Muscle of leg (tissue), 11 donors: Measurements from ENCODE around the gene MFSD11. TPM values are rescaled to one million over a fixed set of nuclear protein-coding genes. Genes with fewer than 3 reads are reported as not detected.

Experiments used
- DNase-seq: peaks from one replicate; pipeline ENCODE4 v3.0.0; 2013
- H3K27ac ChIP-seq: one replicate; pipeline ENCODE4 v1.5.1; 2013; ENCODE audit warnings: mild to moderate bottlenecking, low read length, control low read depth
- H3K27me3 ChIP-seq: one replicate; pipeline ENCODE4 v1.6.1; 2013; ENCODE audit warnings: low read length; ENCODE audit not compliant: control insufficient read depth, insufficient read depth
- H3K36me3 ChIP-seq: one replicate; pipeline ENCODE4 v1.6.1; 2013; ENCODE audit warnings: low read length; ENCODE audit not compliant: control insufficient read depth, insufficient read depth
- H3K4me1 ChIP-seq: one replicate; pipeline ENCODE4 v1.6.1; 2013; ENCODE audit warnings: low read length; ENCODE audit not compliant: control insufficient read depth, insufficient read depth
- H3K4me3 ChIP-seq: one replicate; pipeline ENCODE4 v1.5.1; 2013; ENCODE audit warnings: low read length, control low read depth
- H3K9me3 ChIP-seq: replicated peaks from 2 replicates; pipeline ENCODE4 v1.6.1; 2013; ENCODE audit warnings: low read depth, low read length; ENCODE audit not compliant: control insufficient read depth
- WGBS: methylation state at CpG from one replicate; pipeline ENCODE4 v1.1.5; 2013; ENCODE audit warnings: missing lambda C conversion rate; ENCODE audit not compliant: insufficient coverage; 5-methylcytosine and 5-hydroxymethylcytosine counted together
- polyA plus RNA-seq, 8 donors: library from polyadenylated mRNA; unstranded; fragments of 120-200 nt; gene quantifications; one replicate each; pipeline versions ENCODE4 v1.2.1 to v1.2.3, GENCODE V29; 2013; ENCODE audit warnings: inconsistent platforms in 1 of 8, low replicate concordance in 1 of 8; ENCODE audit not compliant: insufficient read length in 8 of 8, insufficient read depth in 1 of 8
- total RNA-seq: library from RNA; stranded (reverse); fragments of 120-200 nt; gene quantifications from one replicate; pipeline ENCODE4 v1.2.4, GENCODE V29; 2013

MFSD11 gene
- total and polyA plus RNA-seq, 9 donors, result 28.0 to 38.6 (median 32.0) TPM

DNA sequence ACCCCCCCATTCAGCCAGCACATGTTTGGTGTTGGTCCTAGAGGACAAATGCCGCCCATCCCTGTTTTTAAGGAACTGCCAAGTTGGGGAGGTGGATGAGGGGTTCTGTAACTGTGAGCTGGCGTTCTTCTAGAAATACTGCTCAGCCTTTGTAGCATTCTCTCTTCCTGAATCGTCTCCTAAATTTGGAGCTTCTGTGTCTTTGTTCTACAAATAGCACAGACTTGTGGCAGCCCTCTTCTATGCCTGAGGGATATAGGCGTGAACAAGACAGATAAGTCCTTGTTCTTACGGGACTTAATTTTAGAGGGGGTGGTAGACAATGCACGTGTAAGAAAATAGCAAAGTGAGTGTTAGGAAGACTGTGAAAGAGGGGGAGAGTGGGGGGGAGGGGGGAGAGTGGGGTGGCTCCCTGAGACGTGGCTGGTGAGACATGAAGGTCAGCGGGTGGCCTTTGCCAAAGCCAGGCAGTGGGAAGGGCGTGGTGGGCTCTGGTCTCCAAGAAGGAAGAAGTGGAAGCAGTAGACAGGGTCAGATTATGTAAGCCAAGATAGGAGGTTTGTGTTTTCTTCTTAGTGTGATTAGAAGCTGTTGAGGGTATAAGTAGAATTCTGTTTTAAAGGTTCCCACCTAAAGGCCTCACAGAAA, 9.9 kb downstream of the MFSD11 start:
- Histone ChIP-seq H3K4me1 (peaks cover 2% of the 10 kb centered on the region), H3K27ac (peak overlapping the region; percentile 59), H3K9me3 (peaks cover 2% of the 10 kb centered on the region), H3K4me3 (no peak overlapping the region), H3K36me3 (peaks cover 59% of the 10 kb centered on the region), H3K27me3 (no peaks in the 10 kb centered on the region)
- WGBS, result 81% methylated on average over 8 of the region's 9 CpGs
- DNase-seq, result peak; percentile 22

GRCh38 chr17:76748657-76749056, 10.7 kb downstream of the MFSD11 start:
- Histone ChIP-seq H3K27ac (no peak overlapping the region), H3K27me3 (no peaks in the 10 kb centered on the region), H3K9me3 (peaks cover 2% of the 10 kb centered on the region), H3K4me1 (peaks cover 2% of the 10 kb centered on the region), H3K4me3 (no peak overlapping the region), H3K36me3 (peaks cover 62% of the 10 kb centered on the region)
- no peak for DNase-seq
- no CpG with 5 or more reads among the region's 1 CpG for WGBS

DNA sequence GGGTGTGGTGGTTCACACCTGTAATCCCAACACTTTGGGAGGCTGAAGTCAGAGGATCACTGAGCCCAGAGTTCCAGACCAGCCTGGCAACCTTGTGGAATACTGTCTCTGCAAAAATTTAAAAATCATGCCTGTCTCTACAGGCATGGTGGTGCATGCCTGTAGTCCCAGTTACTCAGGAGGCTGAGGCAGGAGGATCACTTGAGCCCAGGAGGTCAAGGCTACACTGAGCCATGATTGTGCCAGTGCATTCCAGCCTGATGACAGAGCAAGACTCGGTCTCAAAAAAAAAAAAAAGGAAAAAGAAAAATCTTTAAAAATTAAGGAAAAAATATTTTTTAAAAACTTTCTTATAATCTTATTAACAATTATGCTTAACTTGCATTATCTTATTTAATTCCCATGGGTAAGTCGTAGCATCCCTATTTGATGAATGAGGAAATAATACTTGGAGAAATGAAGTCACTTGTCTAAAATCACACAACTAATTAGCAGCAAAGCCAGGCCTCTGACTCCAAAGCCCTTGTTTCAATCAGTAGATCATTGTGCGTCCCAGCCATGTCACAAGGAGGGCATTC, 13.6 kb downstream of the MFSD11 start:
- no peak overlapping the region for H3K27ac ChIP-seq
- H3K36me3 ChIP-seq, result peaks cover 56% of the 10 kb centered on the region
- WGBS, result no CpG with 5 or more reads among the region's 3 CpGs
- H3K4me3 ChIP-seq, result no peak overlapping the region
- H3K4me1 ChIP-seq, result peaks cover 2% of the 10 kb centered on the region
- peaks cover under 1% of the 10 kb centered on the region for H3K9me3 ChIP-seq
- no peak for DNase-seq
- H3K27me3 ChIP-seq, result no peaks in the 10 kb centered on the region

DNA sequence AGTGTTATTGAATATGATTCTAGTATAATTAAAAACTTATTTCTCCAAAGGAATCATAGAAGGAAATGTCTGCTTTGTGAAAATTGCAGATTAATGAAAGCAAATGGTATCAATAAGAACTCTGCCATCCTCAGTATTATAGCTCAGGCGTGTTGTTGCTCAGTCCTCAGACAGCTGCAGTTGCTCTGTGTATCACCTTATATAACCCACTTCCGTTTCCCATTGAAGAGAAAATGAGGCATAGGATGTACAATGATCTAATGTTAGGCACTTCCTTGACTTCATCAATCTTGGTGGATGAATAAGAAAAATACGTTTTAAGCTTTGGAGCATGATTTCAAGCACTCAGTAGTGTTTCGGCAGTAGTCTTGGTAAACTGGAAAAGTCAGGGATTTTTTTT, 14.1 kb downstream of the MFSD11 start:
- no peak for DNase-seq
- H3K36me3 ChIP-seq, result peaks cover 54% of the 10 kb centered on the region
- peaks cover 2% of the 10 kb centered on the region for H3K4me1 ChIP-seq
- no peak overlapping the region for H3K27ac ChIP-seq
- H3K4me3 ChIP-seq, result no peak overlapping the region
- WGBS, result 100% methylated on average over 2 of the region's 4 CpGs
- H3K27me3 ChIP-seq, result no peaks in the 10 kb centered on the region
- no peaks in the 10 kb centered on the region for H3K9me3 ChIP-seq

DNA sequence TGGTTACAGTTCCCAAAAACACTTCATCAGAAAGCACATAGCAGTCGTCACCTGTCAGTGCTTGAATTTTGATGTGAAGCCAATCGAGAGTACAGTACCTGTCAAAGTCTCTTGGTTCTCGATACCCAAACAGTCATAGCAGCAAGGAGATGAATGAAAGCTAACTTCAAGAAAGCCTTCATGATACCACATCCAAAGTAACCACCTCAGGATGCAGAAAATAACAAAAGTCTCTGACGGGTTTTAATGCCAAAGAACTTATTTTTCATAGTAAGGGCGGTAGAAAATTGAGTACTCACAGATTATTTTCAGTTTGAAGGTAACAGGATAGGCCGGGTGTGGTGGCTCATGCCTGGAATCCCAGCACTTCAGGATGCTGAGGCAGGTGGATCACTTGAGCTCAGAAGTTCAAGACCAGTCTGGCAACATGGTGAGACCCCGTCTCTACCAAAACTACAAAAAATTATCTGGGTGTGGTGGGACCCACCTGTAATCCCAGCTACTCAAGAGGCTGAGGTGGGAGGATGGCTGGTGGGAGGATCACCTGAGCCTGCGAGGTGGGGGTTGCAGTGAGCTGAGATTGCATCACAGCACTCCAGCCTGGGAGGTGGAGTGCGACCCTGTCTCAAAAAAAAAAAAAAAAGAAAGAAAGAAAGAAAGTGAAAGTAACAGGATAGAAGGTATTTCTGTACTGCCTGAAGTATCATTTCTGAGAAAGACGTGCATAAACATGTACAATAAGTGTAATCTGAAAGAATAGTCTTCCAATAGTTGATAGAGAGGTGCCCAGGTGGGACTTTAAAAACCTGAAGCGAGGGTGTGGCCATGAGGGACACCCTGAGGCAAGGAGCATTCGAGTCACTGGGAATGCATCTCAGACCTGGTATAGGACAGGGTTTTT, 15.4 kb downstream of the MFSD11 start:
- no peaks in the 10 kb centered on the region for H3K4me1 ChIP-seq
- peaks cover 48% of the 10 kb centered on the region for H3K36me3 ChIP-seq
- no peaks in the 10 kb centered on the region for H3K27me3 ChIP-seq
- no peaks in the 10 kb centered on the region for H3K9me3 ChIP-seq
- H3K27ac ChIP-seq, result no peak overlapping the region
- 90% methylated on average over 7 of the region's 12 CpGs for WGBS
- DNase-seq, result no peak
- H3K4me3 ChIP-seq, result no peak overlapping the region

- WGBS, result no CpG with 5 or more reads among the region's 2 CpGs
- H3K4me1 ChIP-seq, result no peaks in the 10 kb centered on the region
- peaks cover 49% of the 10 kb centered on the region for H3K36me3 ChIP-seq
- no peak overlapping the region for H3K27ac ChIP-seq
- H3K9me3 ChIP-seq, result no peaks in the 10 kb centered on the region
- no peak overlapping the region for H3K4me3 ChIP-seq
- H3K27me3 ChIP-seq, result no peaks in the 10 kb centered on the region
- no peak for DNase-seq
These were observed 17.4 kb downstream of the MFSD11 start for GRCh38 chr17:76755285-76755684.

DNA sequence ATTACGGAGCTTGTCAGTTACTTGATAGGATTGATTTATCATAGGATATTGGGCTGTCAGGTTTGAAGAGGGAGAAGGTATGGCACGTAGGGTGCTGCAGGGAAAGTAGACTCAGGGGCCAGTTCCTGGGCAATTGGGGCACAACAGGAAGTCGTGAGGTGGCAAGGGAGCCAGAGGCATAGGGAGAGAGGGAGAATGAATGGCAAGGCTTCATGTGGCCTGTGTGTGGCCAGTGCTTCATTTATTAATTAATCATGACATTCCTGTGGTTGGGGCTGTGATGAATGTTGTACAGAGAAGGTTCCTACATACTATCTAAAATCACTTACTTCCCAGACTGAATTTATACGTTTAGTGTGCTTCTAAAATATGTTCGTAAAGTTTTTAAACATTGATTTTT, 19.3 kb downstream of the MFSD11 start:
- Histone ChIP-seq H3K36me3 (peaks cover 51% of the 10 kb centered on the region), H3K27ac (no peak overlapping the region), H3K4me3 (no peak overlapping the region), H3K27me3 (no peaks in the 10 kb centered on the region), H3K4me1 (no peaks in the 10 kb centered on the region), H3K9me3 (no peaks in the 10 kb centered on the region)
- no peak for DNase-seq
- 92% methylated on average over 3 of the region's 5 CpGs for WGBS

DNA sequence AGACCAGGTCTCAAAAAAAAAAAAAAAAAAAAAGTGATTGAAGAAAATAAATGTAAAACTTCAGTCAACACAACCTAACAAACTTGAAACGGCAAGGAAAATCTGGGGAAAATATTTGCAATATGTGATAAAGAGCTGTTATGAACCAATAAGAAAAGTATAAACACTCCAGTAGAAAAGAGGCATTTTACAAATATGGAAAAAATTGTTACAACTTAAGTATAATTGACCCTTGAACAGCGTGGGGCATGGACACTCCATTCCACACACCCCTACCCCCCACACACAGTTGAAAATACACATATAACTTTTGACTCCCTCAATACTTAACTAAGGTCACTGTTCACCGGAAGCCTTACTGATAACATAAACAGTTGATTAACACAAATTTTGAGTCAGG, 20.7 kb downstream of the MFSD11 start:
- Histone ChIP-seq H3K4me1 (no peaks in the 10 kb centered on the region), H3K27me3 (no peaks in the 10 kb centered on the region), H3K4me3 (no peak overlapping the region), H3K36me3 (peaks cover 49% of the 10 kb centered on the region), H3K27ac (no peak overlapping the region), H3K9me3 (no peaks in the 10 kb centered on the region)
- no peak for DNase-seq
- WGBS, result 93% methylated on average over 2 of the region's 3 CpGs

DNA sequence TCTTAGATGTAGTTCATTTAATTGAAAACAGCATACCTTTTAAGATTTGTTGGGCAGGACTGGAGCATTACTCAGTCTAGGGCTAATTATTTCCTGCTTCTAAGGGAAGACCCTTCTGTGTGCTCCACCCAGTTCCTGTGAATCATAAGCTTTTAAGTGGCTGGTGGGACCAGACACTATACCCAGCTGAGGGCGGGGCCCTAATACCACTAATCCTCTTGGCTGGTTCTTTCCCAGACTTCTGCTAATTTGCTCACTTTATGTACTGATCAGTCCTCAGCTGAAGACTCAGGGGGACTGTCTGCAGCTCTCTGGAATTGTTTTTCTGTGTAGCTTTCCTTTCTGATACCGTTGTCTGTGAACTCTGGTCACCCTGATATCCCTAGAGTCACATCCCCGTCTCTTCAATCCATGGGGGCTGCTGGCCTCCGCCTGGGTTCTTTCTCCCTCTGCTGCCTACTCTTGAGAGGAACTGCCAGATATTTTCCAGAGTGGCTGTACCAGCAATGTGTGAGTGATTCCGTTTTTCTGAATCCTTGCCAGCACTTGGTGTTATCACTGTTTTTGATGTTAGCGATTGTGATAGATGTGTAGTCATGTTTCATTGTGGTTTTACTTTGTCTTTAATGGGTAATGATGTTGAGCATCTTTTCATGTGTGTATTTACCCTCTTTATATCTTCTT, 35.1 kb downstream of the MFSD11 start:
- no peak overlapping the region for H3K27ac ChIP-seq
- WGBS, result 38% methylated on average over 2 of the region's 6 CpGs
- no peak overlapping the region for H3K4me3 ChIP-seq
- no peaks in the 10 kb centered on the region for H3K27me3 ChIP-seq
- peaks cover 61% of the 10 kb centered on the region for H3K36me3 ChIP-seq
- peaks cover 4% of the 10 kb centered on the region for H3K4me1 ChIP-seq
- H3K9me3 ChIP-seq, result no peaks in the 10 kb centered on the region
- DNase-seq, result peak; percentile 36
